Umbilical cord (tissue), 2 donors: ENCODE data around the gene FGF7. TPM values are rescaled to one million over a fixed set of nuclear protein-coding genes. Genes with fewer than 3 reads are reported as not detected.
"Not testable (repeated sequence)": the region's sequence is repeated elsewhere in the genome, so short reads cannot be mapped to it uniquely, and the experiment has no call there.

Source experiments
- DNase-seq: peaks from one replicate; pipeline ENCODE4 v3.0.0-alpha.2; 2015; ENCODE audit warnings: low spot score
- total RNA-seq: library from RNA; depleted of rRNA; stranded (reverse); fragments of >200 nt; gene quantifications from one replicate; pipeline ENCODE4 v1.2.3, GENCODE V29; 2014; ENCODE audit warnings: low replicate concordance; ENCODE audit not compliant: insufficient read depth

Gene FGF7
- total RNA-seq, 1 donor from 2014 or later = 32.7 TPM

DNA sequence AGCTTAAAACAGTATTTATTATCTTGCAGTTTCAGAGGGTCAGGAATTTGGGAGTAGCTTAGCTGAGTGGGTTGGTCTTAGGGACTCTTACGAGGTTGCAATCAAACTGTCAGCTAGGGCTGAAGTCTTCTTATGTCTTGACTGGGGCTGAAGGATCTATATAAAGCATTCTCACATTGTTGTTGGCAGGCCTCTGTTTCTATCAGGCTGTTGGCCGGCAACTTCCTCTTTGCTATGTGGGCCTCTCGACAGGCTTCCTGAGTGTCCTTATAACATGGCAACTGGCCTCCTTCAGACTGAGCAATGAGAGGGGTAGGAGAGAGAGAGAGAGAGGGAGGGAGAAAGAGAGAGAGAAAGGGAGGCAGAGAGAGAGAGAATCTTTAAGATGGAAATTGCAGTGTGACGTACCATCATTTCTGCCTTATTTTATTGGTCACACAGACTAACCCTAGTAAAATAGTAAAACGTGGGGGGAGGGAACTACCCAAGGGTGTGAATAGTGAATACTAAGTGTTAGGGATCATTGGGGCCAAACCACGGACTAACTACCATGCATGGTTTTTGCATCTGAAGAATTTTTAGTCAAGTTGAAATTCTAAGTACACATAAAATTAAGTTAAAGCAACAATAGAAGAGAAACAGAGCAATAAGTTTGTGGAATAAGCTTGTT is 16.1 kb downstream of the FGF7 start:
- DNase-seq = peak; percentile 55

DNA sequence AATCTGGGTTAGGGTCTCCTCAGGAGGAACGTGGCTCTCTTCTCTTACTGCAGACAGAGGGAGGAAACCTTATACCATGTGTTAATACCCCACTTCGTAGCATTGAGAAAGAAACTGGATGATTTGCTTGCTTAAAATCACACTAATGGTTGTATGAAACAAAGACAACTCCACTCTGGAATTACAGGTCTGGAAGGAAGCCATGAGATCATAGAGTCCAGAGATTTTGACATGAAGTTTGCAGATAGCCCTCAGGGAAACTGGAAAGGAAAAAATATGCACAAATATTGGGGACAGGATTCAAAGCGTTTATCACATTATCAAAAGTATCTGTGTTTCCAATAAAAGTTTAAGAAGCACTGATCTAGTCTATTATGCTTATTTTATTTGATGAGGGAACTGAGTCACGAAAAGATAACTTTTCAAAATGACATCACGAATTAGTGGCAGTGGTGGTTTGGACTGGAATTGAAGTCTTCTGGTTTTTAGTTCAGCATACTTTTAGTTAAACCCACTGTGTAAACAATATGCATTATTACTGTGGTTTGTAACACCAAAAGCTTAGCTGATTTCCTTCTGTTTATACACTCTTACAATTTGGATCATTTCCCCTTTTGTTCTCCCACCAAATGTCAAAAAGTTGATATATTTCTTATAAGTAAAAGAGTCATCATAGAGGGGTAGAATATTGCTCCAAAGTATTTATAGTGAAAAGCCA is 16.8 kb downstream of the FGF7 start:
- no peak for DNase-seq

GRCh38 chr15:49441356-49441755 is 18.3 kb downstream of the FGF7 start:
- no peak for DNase-seq

DNA sequence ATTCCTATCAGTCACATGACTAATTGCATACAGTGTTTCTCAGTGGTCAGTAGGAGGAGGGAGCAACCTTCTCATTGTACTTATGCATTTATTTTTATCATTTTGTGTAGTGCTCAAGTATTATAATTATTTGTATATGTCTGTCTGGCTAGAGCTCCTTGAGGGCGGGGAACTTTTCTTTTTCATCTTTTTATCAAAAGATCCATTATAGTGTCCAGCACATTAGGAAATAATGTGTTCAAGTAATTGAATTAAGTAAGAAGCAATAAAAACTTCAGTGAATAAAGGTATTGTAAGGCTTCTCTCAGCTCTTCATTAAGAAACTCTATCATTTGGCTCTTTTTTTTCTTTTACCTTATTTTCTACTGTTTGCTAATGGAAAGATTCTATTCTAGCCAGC is 18.8 kb downstream of the FGF7 start:
- DNase-seq = no peak

DNA sequence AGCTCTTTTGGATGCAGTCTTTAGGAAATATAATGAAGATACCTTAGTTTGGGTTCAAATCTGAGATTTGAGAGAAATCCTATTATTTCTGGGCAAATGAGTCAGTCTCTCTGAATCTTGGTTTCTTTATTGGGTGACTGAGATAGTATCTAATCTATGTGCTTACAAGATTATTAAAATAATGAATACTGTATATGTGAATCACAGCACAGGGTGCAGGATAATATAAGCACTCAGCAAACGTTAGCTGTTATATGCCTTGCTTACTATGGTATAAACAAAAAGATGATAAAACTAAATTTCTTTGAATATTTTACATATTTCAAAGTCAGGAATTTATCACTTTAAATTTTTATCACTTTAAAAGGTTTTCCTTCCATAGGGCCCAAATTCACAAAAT is 29.6 kb downstream of the FGF7 start:
- DNase-seq = no peak

DNA sequence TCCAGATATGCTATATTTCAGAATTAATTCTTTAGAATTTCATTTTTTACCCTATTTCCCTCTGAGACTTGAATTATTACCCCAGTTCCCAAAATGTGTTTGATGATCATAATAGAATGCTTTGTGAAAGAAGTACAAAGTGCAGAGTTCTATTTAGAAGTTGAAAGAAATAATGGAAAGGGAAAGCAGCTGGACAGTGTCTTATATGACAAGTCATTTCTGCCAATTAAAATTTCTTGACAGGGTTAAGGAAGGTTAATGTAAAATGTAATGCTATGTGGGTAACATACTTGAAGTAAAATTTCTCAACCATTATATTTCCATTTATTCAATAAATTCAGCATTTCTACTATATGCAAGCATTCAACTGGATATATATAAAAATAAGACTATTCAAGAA is 33.1 kb downstream of the FGF7 start:
- no peak for DNase-seq

- no peak for DNase-seq
These were observed 35.1 kb downstream of the FGF7 start for GRCh38 chr15:49458145-49458544.

- no peak for DNase-seq
These were observed 37.4 kb downstream of the FGF7 start for GRCh38 chr15:49460411-49460941.

DNA sequence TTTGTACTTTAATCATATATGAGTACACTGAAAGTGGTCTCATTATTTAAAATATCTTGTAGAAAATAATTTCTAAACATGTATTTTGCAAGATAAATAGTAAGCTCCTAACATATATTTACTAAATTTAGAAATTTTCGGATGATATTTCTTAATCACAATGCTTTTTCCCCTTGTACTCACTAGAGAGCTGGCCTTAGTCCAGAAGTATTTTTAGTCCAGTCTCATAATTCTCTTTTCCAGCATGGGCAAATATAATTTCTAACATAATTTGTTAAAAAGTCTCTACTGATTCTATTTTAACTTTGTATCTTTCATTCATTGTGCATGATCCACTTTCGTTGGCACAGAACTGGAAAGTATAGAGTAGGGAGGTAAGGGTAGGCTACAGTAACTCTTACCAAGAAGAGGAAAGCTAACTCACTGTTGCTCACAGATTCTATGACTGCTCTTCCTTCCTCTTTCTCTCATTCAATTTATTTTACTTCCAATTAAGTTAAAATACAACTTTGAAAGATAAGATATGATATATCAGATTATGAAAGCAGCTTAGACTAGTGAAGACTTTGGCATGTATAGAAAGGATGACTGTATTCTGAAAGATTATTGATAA is 39.3 kb downstream of the FGF7 start:
- DNase-seq = no peak

DNA sequence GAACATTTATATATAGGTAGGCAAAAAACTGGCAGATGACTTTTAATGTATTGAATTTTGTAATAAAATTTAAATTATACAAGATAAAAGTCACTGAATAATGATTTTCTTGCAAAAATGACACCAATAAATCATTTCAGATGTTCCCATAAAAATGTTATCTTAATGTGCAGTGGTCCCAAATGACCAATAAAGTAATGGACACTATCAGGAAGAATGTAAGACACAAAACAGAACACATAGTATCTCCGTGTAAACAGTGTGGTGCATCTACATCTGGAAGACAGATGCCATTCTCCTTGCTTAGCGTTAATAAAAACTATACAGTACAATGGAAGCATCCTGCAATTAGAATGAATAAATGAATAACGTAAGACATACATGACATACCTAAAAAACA is 41.5 kb downstream of the FGF7 start:
- peak; percentile 28 for DNase-seq

GRCh38 chr15:49466119-49466518 is 43.1 kb downstream of the FGF7 start:
- no peak for DNase-seq

GRCh38 chr15:49467746-49468480 is 44.9 kb downstream of the FGF7 start:
- no peak for DNase-seq

- no peak for DNase-seq
These were observed 45.4 kb downstream of the FGF7 start for GRCh38 chr15:49468481-49468839.

- DNase-seq = not testable (repeated sequence)
These were observed 48.2 kb downstream of the FGF7 start for GRCh38 chr15:49471248-49471647.

- DNase-seq = no peak
These were observed 48.7 kb downstream of the FGF7 start for GRCh38 chr15:49471733-49472132.

DNA sequence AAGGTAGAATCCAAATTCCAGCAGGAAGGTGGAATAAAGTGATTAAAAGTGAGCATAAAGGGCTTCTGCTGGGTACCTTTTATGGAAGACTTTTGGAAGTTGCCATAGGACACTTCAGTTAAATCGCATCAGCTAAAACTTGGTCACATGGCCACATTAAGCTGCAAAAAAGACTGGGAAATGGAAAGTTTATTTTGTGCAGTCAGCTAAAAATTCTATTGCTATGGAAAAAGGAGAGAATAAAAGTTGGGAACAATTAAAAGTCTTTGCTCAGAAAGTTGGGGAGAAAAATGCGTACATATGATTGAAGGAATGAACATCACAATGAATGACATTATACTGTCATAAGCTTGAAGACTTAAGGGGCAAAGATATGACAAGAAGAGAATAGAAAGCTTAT is 49.3 kb downstream of the FGF7 start:
- DNase-seq = no peak

DNA sequence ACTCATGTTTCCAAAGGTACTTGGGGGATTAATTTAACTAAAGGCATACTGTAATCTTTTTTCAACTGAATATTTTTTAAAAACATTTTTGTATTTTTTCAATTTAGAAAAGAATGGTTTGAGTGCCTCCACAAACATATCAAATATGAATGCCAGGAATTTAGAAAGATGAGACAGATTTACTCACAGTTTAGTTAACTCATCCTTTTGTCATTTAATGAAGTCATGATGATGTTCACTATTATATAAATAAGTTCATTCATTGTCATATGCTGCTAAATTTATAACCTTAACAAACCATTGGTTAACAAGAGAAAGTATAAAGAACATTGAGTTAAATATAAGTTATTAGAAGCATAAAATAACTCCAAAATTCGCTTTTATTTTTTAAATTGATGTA is 50.0 kb downstream of the FGF7 start:
- DNase-seq = no peak

- not testable (repeated sequence) for DNase-seq
These were observed 55.0 kb downstream of the FGF7 start for GRCh38 chr15:49478021-49478420.

DNA sequence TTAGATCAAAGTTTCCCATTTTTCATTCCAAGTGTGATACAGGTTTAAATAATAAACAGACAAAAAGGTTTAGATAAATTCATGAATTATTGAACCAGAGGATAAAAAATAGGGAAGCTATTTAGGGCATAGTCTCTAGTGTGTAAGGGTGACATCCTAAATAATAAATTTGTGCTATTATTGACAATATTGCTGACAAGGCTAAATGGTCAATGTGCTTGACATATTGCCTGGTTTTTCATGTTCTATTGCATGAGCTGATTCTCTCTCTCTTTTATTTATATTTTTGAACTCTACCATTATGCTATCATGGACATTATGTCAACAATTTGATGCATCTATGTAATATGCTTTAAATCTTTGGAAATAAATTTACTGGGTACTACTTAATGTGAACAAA is 55.9 kb downstream of the FGF7 start:
- DNase-seq = not testable (repeated sequence)

- DNase-seq = not testable (repeated sequence)
These were observed 62.4 kb downstream of the FGF7 start for GRCh38 chr15:49485401-49485800.

GRCh38 chr15:49490966-49491365 is 67.9 kb downstream of the FGF7 start:
- no peak for DNase-seq

DNA sequence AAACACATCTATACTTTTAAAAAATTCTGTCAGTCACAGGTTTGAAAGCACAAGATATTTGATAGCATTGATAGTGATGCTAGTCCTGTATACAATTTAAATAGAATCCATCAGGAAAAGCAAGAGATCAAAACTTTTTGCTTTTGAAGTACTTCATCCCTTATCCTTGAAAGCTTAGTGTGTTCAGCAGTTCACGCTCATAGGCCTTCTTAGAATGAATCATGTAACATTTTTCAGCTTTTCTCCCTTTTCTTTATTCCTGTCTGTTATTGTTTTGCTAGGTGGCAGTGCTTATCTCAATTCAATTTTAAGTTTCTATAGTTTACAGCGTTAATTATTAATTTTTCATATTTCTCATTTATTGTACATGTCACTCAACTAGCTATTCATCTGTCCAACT is 69.1 kb downstream of the FGF7 start:
- DNase-seq = peak; percentile 24
